ENCODE results near the gene BMERB1. TPM values are rescaled to one million over a fixed set of nuclear protein-coding genes. Genes with fewer than 3 reads are reported as not detected.
"Not testable (repeated sequence)": the region's sequence is repeated elsewhere in the genome, so short reads cannot be mapped to it uniquely, and the experiment has no call there.

Gene BMERB1
- total RNA-seq, 2 donors from 2014 or later = 55.0 to 55.3 TPM

DNA sequence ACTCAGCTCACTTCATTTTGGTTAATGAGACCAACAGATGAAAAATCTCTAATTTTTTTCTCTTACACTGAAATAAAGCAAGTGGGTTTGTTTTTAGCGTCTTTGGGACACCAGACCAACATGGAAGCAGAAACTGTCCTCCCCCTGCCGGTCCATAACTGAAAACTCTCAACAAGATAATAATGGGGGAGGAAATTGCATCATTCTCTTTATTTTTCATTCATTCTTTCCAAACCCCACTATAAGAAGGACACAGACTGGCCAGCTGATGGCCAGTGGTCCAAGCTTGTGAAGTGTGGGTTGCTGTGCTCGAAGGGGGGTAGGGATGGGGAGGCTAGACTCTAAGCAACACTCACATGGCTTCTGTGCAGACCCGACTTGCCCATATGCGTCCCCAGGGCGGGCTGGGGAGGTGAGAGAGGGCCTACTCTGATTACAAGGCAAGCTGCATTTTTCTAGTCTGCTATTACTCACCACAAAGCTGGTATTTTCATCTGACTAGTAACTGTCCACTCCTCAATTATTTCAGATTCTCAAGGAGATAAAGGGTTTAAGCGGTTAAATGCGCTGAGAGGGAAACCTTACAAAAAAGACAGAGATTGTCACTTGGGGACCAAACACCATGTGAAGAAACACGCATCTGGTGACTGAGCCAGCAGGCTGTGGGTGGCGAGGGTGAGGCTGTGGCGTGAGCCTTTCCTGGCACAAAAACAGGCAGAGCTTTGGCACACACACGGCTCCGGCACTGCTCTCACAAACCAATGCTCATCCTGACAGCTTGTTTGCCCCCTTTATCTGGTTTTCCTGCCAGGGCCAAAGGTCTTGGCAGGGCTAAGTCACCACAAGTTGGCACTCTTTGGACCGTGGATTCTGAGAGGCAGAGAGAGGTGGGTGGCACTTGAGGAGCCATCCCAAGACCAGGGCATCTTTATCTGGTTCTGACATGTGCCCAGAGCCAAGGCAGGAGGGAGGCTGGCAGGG lies 170.4 kb downstream of the BMERB1 start:
- Histone ChIP-seq H3K36me3 (peaks cover 63% of the 10 kb centered on the region), H3K4me3 (no peak overlapping the region), H3K27me3 (no peaks in the 10 kb centered on the region), H3K27ac (peak overlapping the region in 1 of 2 donors; percentile 42), H3K9me3 (no peaks in the 10 kb centered on the region), H3K4me1 (peaks cover 0 to 15% of the 10 kb centered on the region in 2 donors)
- DNase-seq (ENCODE audit: low spot score) = no peak
- TF ChIP-seq, protein P1, sequence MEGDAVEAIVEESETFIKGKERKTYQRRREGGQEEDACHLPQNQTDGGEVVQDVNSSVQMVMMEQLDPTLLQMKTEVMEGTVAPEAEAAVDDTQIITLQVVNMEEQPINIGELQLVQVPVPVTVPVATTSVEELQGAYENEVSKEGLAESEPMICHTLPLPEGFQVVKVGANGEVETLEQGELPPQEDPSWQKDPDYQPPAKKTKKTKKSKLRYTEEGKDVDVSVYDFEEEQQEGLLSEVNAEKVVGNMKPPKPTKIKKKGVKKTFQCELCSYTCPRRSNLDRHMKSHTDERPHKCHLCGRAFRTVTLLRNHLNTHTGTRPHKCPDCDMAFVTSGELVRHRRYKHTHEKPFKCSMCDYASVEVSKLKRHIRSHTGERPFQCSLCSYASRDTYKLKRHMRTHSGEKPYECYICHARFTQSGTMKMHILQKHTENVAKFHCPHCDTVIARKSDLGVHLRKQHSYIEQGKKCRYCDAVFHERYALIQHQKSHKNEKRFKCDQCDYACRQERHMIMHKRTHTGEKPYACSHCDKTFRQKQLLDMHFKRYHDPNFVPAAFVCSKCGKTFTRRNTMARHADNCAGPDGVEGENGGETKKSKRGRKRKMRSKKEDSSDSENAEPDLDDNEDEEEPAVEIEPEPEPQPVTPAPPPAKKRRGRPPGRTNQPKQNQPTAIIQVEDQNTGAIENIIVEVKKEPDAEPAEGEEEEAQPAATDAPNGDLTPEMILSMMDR (IDR thresholded peaks at IDR 0.05) = no peak

DNA sequence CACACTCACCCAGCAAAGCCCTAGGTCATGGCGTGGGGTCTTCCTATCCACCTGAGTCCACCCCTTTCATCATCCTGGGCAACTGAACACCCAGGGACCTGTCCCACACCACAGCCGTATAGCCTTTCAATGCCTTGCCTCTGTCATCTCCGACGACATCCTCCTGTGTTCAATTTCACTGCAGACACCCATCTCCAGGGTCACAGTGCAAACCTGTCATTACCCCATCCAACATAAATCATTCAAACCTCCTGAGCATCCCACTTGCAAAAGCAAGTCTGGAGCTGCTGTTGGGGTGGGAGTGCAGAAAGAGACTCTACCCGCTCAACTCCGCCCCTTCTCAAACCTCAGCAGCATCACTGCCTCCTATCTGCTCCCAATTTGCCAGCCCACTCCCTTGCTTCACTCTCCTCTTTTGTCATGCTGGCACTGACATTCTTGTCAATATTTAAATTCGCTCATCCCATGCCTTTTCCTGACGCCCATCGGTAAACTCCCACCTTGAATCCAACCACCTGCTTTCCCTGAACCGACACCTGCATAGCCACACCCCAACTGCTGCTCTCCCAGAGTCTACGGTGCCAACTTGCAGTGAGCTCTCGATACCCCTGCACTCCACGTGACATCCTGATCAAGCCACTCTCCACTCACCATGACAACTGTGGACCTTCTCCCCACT lies 171.6 kb downstream of the BMERB1 start:
- H3K36me3 ChIP-seq = peaks cover 57% of the 10 kb centered on the region
- H3K9me3 ChIP-seq = no peaks in the 10 kb centered on the region
- no peak for DNase-seq (ENCODE audit: low spot score)
- H3K4me3 ChIP-seq = no peak overlapping the region
- H3K27ac ChIP-seq = peak overlapping the region in 1 of 2 donors; percentile 29
- TF ChIP-seq, protein P1 (IDR thresholded peaks at IDR 0.05) = no peak
- no peaks in the 10 kb centered on the region for H3K27me3 ChIP-seq
- H3K4me1 ChIP-seq = peaks cover 0 to 15% of the 10 kb centered on the region in 2 donors

DNA sequence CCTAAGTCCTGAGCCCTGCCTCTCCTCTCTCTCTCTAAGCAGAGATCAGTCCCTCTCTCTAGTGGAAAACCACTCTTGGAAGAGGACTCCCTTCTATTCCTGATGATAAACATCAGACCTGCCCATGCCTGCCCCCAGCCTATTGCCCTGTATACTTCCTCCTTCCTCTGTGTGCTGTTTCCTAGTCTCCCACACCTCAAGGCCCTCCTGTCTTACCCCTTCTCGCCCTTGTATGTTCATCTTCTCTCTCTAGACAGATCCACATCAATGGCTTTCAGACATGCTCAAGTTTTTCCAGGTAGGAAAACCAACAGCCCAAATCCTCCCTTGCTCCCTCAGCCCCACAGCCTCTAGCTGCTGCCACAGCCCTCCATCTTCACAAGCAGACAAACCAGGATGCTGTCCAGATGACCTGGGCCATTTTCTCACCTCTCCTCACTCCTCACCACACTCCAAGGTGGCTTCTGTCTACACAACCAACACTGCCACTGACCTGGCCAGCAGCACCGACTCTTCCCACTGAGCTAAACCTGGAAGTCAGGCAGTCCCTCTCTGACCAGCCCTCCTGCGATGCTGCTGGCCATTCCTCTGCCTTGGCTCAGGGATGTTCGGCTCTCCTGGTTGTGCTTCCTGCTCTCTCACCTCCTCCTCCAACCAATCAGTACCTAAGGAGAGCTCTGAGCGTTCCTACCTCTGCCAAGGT lies 172.3 kb downstream of the BMERB1 start:
- DNase-seq (ENCODE audit: low spot score) = no peak
- Histone ChIP-seq H3K36me3 (peaks cover 57% of the 10 kb centered on the region), H3K9me3 (no peaks in the 10 kb centered on the region), H3K27me3 (no peaks in the 10 kb centered on the region), H3K27ac (peak overlapping the region; percentile 74 to 77), H3K4me3 (no peak overlapping the region), H3K4me1 (peaks cover 0 to 15% of the 10 kb centered on the region in 2 donors)
- TF ChIP-seq, protein P1 (IDR thresholded peaks at IDR 0.05) = no peak

DNA sequence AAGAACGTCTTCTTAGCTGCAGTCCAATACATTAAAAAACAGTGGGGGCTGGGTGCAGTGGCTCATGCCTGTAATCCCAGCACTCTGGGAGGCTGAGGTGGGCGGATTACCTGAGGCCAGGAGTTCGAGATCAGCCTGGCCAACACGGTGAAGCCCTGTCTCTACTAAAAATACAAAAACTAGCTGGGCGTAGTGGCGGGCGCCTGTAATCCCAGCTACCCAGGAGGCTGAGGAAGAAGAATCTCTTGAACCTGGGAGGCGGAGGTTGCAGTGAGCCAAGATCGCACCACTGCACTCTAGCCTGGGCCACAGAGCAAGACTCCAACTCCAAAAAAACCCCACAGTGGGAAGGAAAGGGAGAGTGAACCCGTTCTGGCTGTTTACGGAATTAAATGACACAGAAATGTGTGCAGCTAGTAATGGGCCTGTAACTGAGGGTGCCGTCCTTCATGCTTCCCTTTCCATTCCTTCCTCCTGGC lies 172.9 kb downstream of the BMERB1 start:
- Histone ChIP-seq H3K36me3 (peaks cover 57% of the 10 kb centered on the region), H3K4me1 (peaks cover 0 to 15% of the 10 kb centered on the region in 2 donors), H3K27ac (peak overlapping the region; percentile 74 to 77)
- H3K27me3 ChIP-seq; H3K4me3 ChIP-seq; H3K9me3 ChIP-seq; DNase-seq (ENCODE audit: low spot score): not testable (repeated sequence)

DNA sequence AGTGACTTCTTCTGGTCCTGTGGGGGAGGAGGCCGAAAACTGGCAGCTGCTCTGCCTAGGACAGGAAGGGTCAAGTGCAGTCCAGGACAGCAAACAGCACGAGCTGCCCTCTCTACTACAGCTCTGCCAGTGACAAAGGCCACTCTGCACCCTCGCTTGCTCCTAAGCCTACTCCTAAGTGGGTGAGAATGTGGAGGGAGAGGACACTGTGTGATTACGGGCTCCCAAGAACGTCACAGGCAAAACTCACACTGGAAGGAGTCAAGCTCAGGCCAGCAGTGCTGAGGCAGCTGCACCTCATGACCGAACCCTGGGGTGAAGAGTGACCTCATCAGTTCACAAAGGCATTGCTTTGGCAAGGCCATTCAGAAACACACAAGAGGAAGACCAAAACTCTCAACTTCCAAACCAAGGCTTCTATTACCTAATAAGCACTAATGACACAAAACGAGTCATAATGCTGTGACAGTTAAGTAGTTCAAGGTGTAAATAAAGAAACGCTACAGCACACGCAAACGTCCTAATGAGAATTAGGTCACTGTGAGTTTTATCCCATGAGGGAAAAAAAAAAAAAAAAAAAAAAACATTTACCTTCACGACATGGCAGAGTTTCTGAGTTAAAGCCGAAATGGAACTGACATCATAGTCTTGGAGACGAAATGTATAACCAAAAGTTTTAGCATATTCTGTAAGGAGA lies 173.5 kb downstream of the BMERB1 start:
- H3K4me3 ChIP-seq = no peak overlapping the region
- H3K27ac ChIP-seq = peak overlapping the region; percentile 74 to 77
- peaks cover 57% of the 10 kb centered on the region for H3K36me3 ChIP-seq
- peaks cover 0 to 15% of the 10 kb centered on the region in 2 donors for H3K4me1 ChIP-seq
- no peaks in the 10 kb centered on the region for H3K9me3 ChIP-seq
- no peaks in the 10 kb centered on the region for H3K27me3 ChIP-seq
- peak; percentile 91 for DNase-seq (ENCODE audit: low spot score)
- TF ChIP-seq, protein P1 (IDR thresholded peaks at IDR 0.05) = no peak
